ENCODE measurements around the gene MGAM2. TPM values are rescaled to one million over a fixed set of nuclear protein-coding genes. Genes with fewer than 3 reads are reported as not detected.
A peak's percentile ranks its signal among the peaks of the same experiment; 100 is the strongest.

The MGAM2 gene
- polyA plus RNA-seq (2013, experiment 1 of 2), result 0.11 TPM
- polyA plus RNA-seq (2013, experiment 2 of 2), result 0.10 TPM

- Histone ChIP-seq H3K9me3 (replicated peaks in 1 of 2; ENCODE audit: control insufficient read depth in 2 of 2, insufficient read depth in 1 of 2, low read depth in 1 of 2, low read length in 2 of 2) (no peaks in the 10 kb centered on the region), H4K8ac (ENCODE audit: low read depth, low read length) (no peak within 1 kb of the TSS), H2BK120ac (ENCODE audit: low read depth, low read length) (no peak within 1 kb of the TSS), H3K23ac (ENCODE audit: low read depth, low read length, poor library complexity) (no peak within 1 kb of the TSS), H2BK15ac (ENCODE audit: low read length) (no peak within 1 kb of the TSS), H3K27me3 (ENCODE audit: control insufficient read depth in 3 of 3, insufficient read depth in 3 of 3, low read depth in 1 of 3, low read length in 3 of 3) (no peaks in the 10 kb centered on the region), H3K36me3 (replicated peaks in 1 of 2; ENCODE audit: control insufficient read depth in 2 of 2, insufficient read depth in 2 of 2, low read length in 2 of 2) (no peaks in the 10 kb centered on the region), H3K79me1 (ENCODE audit: low read depth, low read length) (no peaks in the 10 kb centered on the region), H2BK12ac (ENCODE audit: low read length) (no peak within 1 kb of the TSS), H3K4me1 (ENCODE audit: control insufficient read depth in 2 of 2, insufficient read depth in 1 of 2, low read depth in 1 of 2, low read length in 2 of 2) (no peaks in the 10 kb centered on the region), H3K14ac (ENCODE audit: low read length) (no peak within 1 kb of the TSS), H3K27ac (replicated peaks; ENCODE audit: low read length) (no peak within 1 kb of the TSS), H3K18ac (ENCODE audit: low read length) (no peak within 1 kb of the TSS), H2AFZ (ENCODE audit: low read length) (no peak within 1 kb of the TSS), H2AK5ac (ENCODE audit: low read depth, low read length) (no peak within 1 kb of the TSS), H3K9ac (ENCODE audit: low read depth, low read length, poor library complexity) (no peak within 1 kb of the TSS), H3K4me3 (ENCODE audit: low read length in 2 of 2) (no peak within 1 kb of the TSS), H4K91ac (ENCODE audit: low read depth, low read length, poor library complexity) (no peak within 1 kb of the TSS), H2BK5ac (ENCODE audit: low read length) (no peak within 1 kb of the TSS), H3K4me2 (ENCODE audit: insufficient read depth, low read length, poor library complexity, severe bottlenecking) (no peak within 1 kb of the TSS), H3K4ac (ENCODE audit: low read length) (no peak within 1 kb of the TSS)
- no CpG with 5 or more reads among the region's 4 CpGs for WGBS, 2 donors (ENCODE audit: extremely low coverage in 2 of 2, insufficient read length in 2 of 2, insufficient replicate concordance in 1 of 2)
- no peak for DNase-seq (ENCODE audit: low spot score)
Measured at GRCh38 chr7:142111499-142111898, at the start of gene MGAM2. Gene MGAM2, plus strand, starts transcription at chr7:142111718. Its CDS starts 5,156 bp downstream, at chr7:142116874.

DNA sequence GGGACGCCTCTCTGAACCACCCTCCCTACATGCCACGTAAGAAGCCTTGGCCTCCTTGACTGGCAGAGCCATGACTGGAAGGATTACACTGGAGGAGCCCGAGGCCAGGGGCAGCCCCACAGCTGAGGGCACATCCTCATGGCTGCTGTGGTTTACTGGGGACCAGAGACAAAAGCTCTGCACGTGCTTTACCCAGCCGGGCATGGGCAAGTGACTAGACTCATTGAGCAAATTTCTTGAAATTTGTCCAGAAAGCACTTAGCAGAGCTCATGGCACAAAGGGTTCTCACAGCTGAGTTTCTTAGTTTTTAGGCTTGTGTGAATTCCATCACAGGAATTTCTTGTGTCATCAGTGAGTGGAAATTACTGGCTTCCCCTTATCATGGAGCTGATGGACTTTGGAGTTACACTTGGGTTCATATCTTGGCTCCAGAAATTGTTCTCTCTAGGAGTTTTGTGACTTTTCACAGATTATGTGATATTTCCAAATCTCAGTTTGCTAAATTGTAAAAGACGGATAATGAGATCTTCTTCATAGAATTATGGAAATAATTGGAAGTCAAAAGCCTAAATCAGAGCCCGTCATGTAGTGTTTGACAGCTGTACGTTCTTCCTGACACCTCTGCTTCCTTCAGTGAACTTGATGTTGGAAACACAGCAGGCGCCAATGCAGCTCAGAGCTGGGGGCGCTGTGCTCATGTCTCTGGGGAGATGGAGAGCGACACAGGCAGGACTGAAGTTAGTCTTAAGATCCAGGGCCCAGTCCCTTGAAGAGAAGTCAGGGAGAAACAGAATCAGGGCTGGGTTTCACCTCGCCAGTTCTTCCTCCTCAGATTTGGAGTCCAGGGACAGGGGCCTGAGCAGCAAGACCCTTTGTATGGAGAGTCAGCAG is 47.7 kb upstream of the MGAM2 start:
- peak overlapping the region in 1 of 2 donors; percentile 54 for H3K4me3 ChIP-seq (ENCODE audit: low read length in 2 of 2)
- H2AK5ac ChIP-seq (ENCODE audit: low read depth, low read length), result no peak overlapping the region
- H4K91ac ChIP-seq (ENCODE audit: low read depth, low read length, poor library complexity), result no peak overlapping the region
- H3K4ac ChIP-seq (ENCODE audit: low read length), result no peak overlapping the region
- no peaks in the 10 kb centered on the region for H3K36me3 ChIP-seq (replicated peaks in 1 of 2; ENCODE audit: control insufficient read depth in 2 of 2, insufficient read depth in 2 of 2, low read length in 2 of 2)
- H3K23ac ChIP-seq (ENCODE audit: low read depth, low read length, poor library complexity), result no peak overlapping the region
- H2AFZ ChIP-seq (ENCODE audit: low read length), result no peak overlapping the region
- H3K9me3 ChIP-seq (replicated peaks in 1 of 2; ENCODE audit: control insufficient read depth in 2 of 2, insufficient read depth in 1 of 2, low read depth in 1 of 2, low read length in 2 of 2), result no peaks in the 10 kb centered on the region
- H3K9ac ChIP-seq (ENCODE audit: low read depth, low read length, poor library complexity), result no peak overlapping the region
- peak overlapping the region; percentile 0 for H3K14ac ChIP-seq (ENCODE audit: low read length)
- H2BK5ac ChIP-seq (ENCODE audit: low read length), result no peak overlapping the region
- no peaks in the 10 kb centered on the region for H3K79me1 ChIP-seq (ENCODE audit: low read depth, low read length)
- no peaks in the 10 kb centered on the region for H3K4me1 ChIP-seq (ENCODE audit: control insufficient read depth in 2 of 2, insufficient read depth in 1 of 2, low read depth in 1 of 2, low read length in 2 of 2)
- no peak overlapping the region for H3K4me2 ChIP-seq (ENCODE audit: insufficient read depth, low read length, poor library complexity, severe bottlenecking)
- no peaks in the 10 kb centered on the region for H3K27me3 ChIP-seq (ENCODE audit: control insufficient read depth in 3 of 3, insufficient read depth in 3 of 3, low read depth in 1 of 3, low read length in 3 of 3)
- no peak overlapping the region for H2BK12ac ChIP-seq (ENCODE audit: low read length)
- no peak overlapping the region for H2BK15ac ChIP-seq (ENCODE audit: low read length)
- no CpG with 5 or more reads among the region's 12 CpGs for WGBS, 2 donors (ENCODE audit: extremely low coverage in 2 of 2, insufficient read length in 2 of 2, insufficient replicate concordance in 1 of 2)
- DNase-seq (ENCODE audit: low spot score), result no peak
- no peak overlapping the region for H2BK120ac ChIP-seq (ENCODE audit: low read depth, low read length)
- no peak overlapping the region for H3K27ac ChIP-seq (replicated peaks; ENCODE audit: low read length)
- H3K18ac ChIP-seq (ENCODE audit: low read length), result no peak overlapping the region
- no peak overlapping the region for H4K8ac ChIP-seq (ENCODE audit: low read depth, low read length)

DNA sequence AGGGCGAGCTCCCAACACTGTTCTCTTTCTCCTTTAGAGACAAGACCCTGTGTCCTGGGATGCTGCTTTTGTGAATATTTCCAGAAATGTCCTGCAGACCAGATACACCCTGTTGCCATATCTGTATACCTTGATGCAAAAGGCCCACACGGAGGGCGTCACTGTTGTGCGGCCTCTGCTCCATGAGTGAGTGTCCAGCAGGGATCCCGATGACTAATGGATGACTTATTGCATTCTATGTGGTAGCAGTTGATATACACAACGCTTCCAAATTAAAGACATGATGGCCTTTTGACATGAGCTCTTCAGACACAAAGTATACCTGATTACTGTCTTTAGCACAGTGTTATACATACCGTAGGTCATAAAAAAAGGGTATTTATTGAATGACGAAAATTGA is 45.0 kb upstream of the MGAM2 start:
- no peaks in the 10 kb centered on the region for H3K79me1 ChIP-seq (ENCODE audit: low read depth, low read length)
- H3K4me1 ChIP-seq (ENCODE audit: control insufficient read depth in 2 of 2, insufficient read depth in 1 of 2, low read depth in 1 of 2, low read length in 2 of 2), result no peaks in the 10 kb centered on the region
- H2BK120ac ChIP-seq (ENCODE audit: low read depth, low read length), result no peak overlapping the region
- WGBS, 2 donors (ENCODE audit: extremely low coverage in 2 of 2, insufficient read length in 2 of 2, insufficient replicate concordance in 1 of 2), result no CpG with 5 or more reads among the region's 8 CpGs
- H3K36me3 ChIP-seq (replicated peaks in 1 of 2; ENCODE audit: control insufficient read depth in 2 of 2, insufficient read depth in 2 of 2, low read length in 2 of 2), result no peaks in the 10 kb centered on the region
- no peak overlapping the region for H4K8ac ChIP-seq (ENCODE audit: low read depth, low read length)
- H3K27ac ChIP-seq (replicated peaks; ENCODE audit: low read length), result no peak overlapping the region
- H3K4me3 ChIP-seq (ENCODE audit: low read length in 2 of 2), result no peak overlapping the region
- no peaks in the 10 kb centered on the region for H3K27me3 ChIP-seq (ENCODE audit: control insufficient read depth in 3 of 3, insufficient read depth in 3 of 3, low read depth in 1 of 3, low read length in 3 of 3)
- no peak overlapping the region for H3K9ac ChIP-seq (ENCODE audit: low read depth, low read length, poor library complexity)
- H2AFZ ChIP-seq (ENCODE audit: low read length), result no peak overlapping the region
- no peak for DNase-seq (ENCODE audit: low spot score)
- H2BK12ac ChIP-seq (ENCODE audit: low read length), result no peak overlapping the region
- H3K18ac ChIP-seq (ENCODE audit: low read length), result no peak overlapping the region
- H3K14ac ChIP-seq (ENCODE audit: low read length), result no peak overlapping the region
- no peak overlapping the region for H2AK5ac ChIP-seq (ENCODE audit: low read depth, low read length)
- no peak overlapping the region for H2BK5ac ChIP-seq (ENCODE audit: low read length)
- H3K23ac ChIP-seq (ENCODE audit: low read depth, low read length, poor library complexity), result no peak overlapping the region
- H2BK15ac ChIP-seq (ENCODE audit: low read length), result no peak overlapping the region
- no peak overlapping the region for H3K4me2 ChIP-seq (ENCODE audit: insufficient read depth, low read length, poor library complexity, severe bottlenecking)
- no peak overlapping the region for H3K4ac ChIP-seq (ENCODE audit: low read length)
- H3K9me3 ChIP-seq (replicated peaks in 1 of 2; ENCODE audit: control insufficient read depth in 2 of 2, insufficient read depth in 1 of 2, low read depth in 1 of 2, low read length in 2 of 2), result no peaks in the 10 kb centered on the region
- H4K91ac ChIP-seq (ENCODE audit: low read depth, low read length, poor library complexity), result no peak overlapping the region

DNA sequence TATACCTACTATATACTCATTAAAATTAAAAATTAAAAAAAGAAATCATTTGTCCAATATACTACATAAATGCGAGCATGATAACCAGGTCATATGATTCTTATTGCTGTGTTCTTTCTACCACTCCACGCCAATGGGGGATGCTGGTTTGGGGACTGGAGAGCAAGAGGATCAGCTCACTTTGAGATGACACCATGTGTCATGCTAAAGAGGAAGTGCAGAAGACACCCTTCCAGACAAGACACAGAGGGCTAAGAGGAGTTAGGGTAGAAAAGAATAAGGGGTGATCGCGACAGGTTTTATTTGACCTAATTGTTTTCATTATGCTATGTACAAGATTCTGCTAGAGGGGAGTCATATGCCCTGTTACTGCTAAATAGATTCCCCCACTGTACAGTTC is 33.8 kb upstream of the MGAM2 start:
- no peaks in the 10 kb centered on the region for H3K27me3 ChIP-seq (ENCODE audit: control insufficient read depth in 3 of 3, insufficient read depth in 3 of 3, low read depth in 1 of 3, low read length in 3 of 3)
- no peak for DNase-seq (ENCODE audit: low spot score)
- H2BK15ac ChIP-seq (ENCODE audit: low read length), result no peak overlapping the region
- H3K36me3 ChIP-seq (replicated peaks in 1 of 2; ENCODE audit: control insufficient read depth in 2 of 2, insufficient read depth in 2 of 2, low read length in 2 of 2), result no peaks in the 10 kb centered on the region
- H2BK120ac ChIP-seq (ENCODE audit: low read depth, low read length), result no peak overlapping the region
- no peak overlapping the region for H3K4me2 ChIP-seq (ENCODE audit: insufficient read depth, low read length, poor library complexity, severe bottlenecking)
- no peak overlapping the region for H3K9ac ChIP-seq (ENCODE audit: low read depth, low read length, poor library complexity)
- H2AFZ ChIP-seq (ENCODE audit: low read length), result no peak overlapping the region
- H3K27ac ChIP-seq (replicated peaks; ENCODE audit: low read length), result no peak overlapping the region
- WGBS, 2 donors (ENCODE audit: extremely low coverage in 2 of 2, insufficient read length in 2 of 2, insufficient replicate concordance in 1 of 2), result no CpG with 5 or more reads among the region's 4 CpGs
- no peak overlapping the region for H3K18ac ChIP-seq (ENCODE audit: low read length)
- no peak overlapping the region for H3K4me3 ChIP-seq (ENCODE audit: low read length in 2 of 2)
- H2BK5ac ChIP-seq (ENCODE audit: low read length), result no peak overlapping the region
- no peaks in the 10 kb centered on the region for H3K79me1 ChIP-seq (ENCODE audit: low read depth, low read length)
- no peaks in the 10 kb centered on the region for H3K4me1 ChIP-seq (ENCODE audit: control insufficient read depth in 2 of 2, insufficient read depth in 1 of 2, low read depth in 1 of 2, low read length in 2 of 2)
- no peak overlapping the region for H4K8ac ChIP-seq (ENCODE audit: low read depth, low read length)
- no peak overlapping the region for H3K23ac ChIP-seq (ENCODE audit: low read depth, low read length, poor library complexity)
- H3K9me3 ChIP-seq (replicated peaks in 1 of 2; ENCODE audit: control insufficient read depth in 2 of 2, insufficient read depth in 1 of 2, low read depth in 1 of 2, low read length in 2 of 2), result no peaks in the 10 kb centered on the region
- no peak overlapping the region for H3K14ac ChIP-seq (ENCODE audit: low read length)
- no peak overlapping the region for H2AK5ac ChIP-seq (ENCODE audit: low read depth, low read length)
- no peak overlapping the region for H3K4ac ChIP-seq (ENCODE audit: low read length)
- H4K91ac ChIP-seq (ENCODE audit: low read depth, low read length, poor library complexity), result no peak overlapping the region
- H2BK12ac ChIP-seq (ENCODE audit: low read length), result no peak overlapping the region

All from neuronal stem cell (in vitro differentiated cells).